KMS-11 (cell line): ENCODE measurements around the gene GBP4.

ENCODE experiments used
- H2AFZ ChIP-seq: fragments of 200-600 bp; sonication (generic); 2 replicates; pipeline ENCODE4 v1.6.1; 2016; ENCODE audit warnings: antibody characterized with exemption, mixed run types, low read depth
- H3K27ac ChIP-seq: fragments of 200-600 bp; sonication (generic); 2 replicates; pipeline ENCODE4 v1.6.1; 2016; ENCODE audit warnings: mild to moderate bottlenecking, mixed run types
- H3K27me3 ChIP-seq: fragments of 200-600 bp; sonication (generic); 2 replicates; pipeline ENCODE4 v1.6.1; 2017; ENCODE audit warnings: mild to moderate bottlenecking, low read depth, mixed run types, moderate library complexity; ENCODE audit not compliant: insufficient read depth
- H3K36me3 ChIP-seq: fragments of 200-600 bp; sonication (generic); 2 replicates; pipeline ENCODE4 v1.6.1; 2017; ENCODE audit warnings: mild to moderate bottlenecking, mixed run types; ENCODE audit not compliant: insufficient read depth
- H3K4me1 ChIP-seq: fragments of 200-600 bp; sonication (generic); 2 replicates; pipeline ENCODE4 v1.6.1; 2016; ENCODE audit warnings: mild to moderate bottlenecking, low read depth, mixed run types; ENCODE audit not compliant: poor library complexity, severe bottlenecking
- H3K4me2 ChIP-seq: fragments of 200-600 bp; sonication (generic); 2 replicates; pipeline ENCODE4 v1.7.0; 2016; ENCODE audit warnings: mild to moderate bottlenecking, mixed run types
- H3K4me3 ChIP-seq: fragments of 200-600 bp; sonication (generic); IDR thresholded peaks from 2 replicates; pipeline ENCODE4 v1.6.1; 2017; ENCODE audit warnings: low read depth, low read length, mixed read lengths; ENCODE audit not compliant: insufficient read depth
- H3K79me2 ChIP-seq: fragments of 200-600 bp; sonication (generic); 2 replicates; pipeline ENCODE4 v1.6.1; 2016; ENCODE audit warnings: low read depth, mixed run types; ENCODE audit not compliant: insufficient read depth
- H3K9ac ChIP-seq: fragments of 200-600 bp; sonication (generic); 2 replicates; pipeline ENCODE4 v1.6.1; 2016; ENCODE audit warnings: mild to moderate bottlenecking, mixed run types
- H4K20me1 ChIP-seq: fragments of 200-600 bp; sonication (generic); 2 replicates; pipeline ENCODE4 v1.6.1; 2016; ENCODE audit warnings: mild to moderate bottlenecking, mixed run types; ENCODE audit not compliant: insufficient read depth
- CTCF ChIP-seq: fragments of 200-600 bp; sonication (generic); conservative IDR thresholded peaks from 2 replicates; pipeline ENCODE4 v1.6.1; 2017; ENCODE audit warnings: low read depth, mild to moderate bottlenecking, antibody characterized with exemption, low read length, moderate library complexity, mixed read lengths

GBP4 gene

GRCh38 chr1:89213347-89213746 is 14.6 kb upstream of the GBP4 start:
- no peaks in the 10 kb centered on the region for H3K27me3 ChIP-seq
- H3K9ac ChIP-seq, result no peak overlapping the region
- H3K27ac ChIP-seq, result no peak overlapping the region
- no peaks in the 10 kb centered on the region for H3K4me1 ChIP-seq
- H4K20me1 ChIP-seq, result no peaks in the 10 kb centered on the region
- no peak overlapping the region for H3K4me2 ChIP-seq
- no peak overlapping the region for H2AFZ ChIP-seq
- no peak overlapping the region for H3K4me3 ChIP-seq
- H3K79me2 ChIP-seq, result no peaks in the 10 kb centered on the region
- H3K36me3 ChIP-seq, result no peaks in the 10 kb centered on the region
- no peak for TF ChIP-seq CTCF

- H3K27ac ChIP-seq, result no peak overlapping the region
- no peaks in the 10 kb centered on the region for H4K20me1 ChIP-seq
- H3K4me3 ChIP-seq, result no peak overlapping the region
- TF ChIP-seq CTCF, result no peak
- no peak overlapping the region for H2AFZ ChIP-seq
- H3K79me2 ChIP-seq, result no peaks in the 10 kb centered on the region
- no peaks in the 10 kb centered on the region for H3K4me1 ChIP-seq
- no peaks in the 10 kb centered on the region for H3K36me3 ChIP-seq
- no peak overlapping the region for H3K9ac ChIP-seq
- no peaks in the 10 kb centered on the region for H3K27me3 ChIP-seq
- no peak overlapping the region for H3K4me2 ChIP-seq
Measured at GRCh38 chr1:89211035-89211634, 12.4 kb upstream of the GBP4 start.

- TF ChIP-seq CTCF, result no peak
- H2AFZ ChIP-seq, result no peak overlapping the region
- H3K4me2 ChIP-seq, result no peak overlapping the region
- H3K36me3 ChIP-seq, result no peaks in the 10 kb centered on the region
- no peak overlapping the region for H3K9ac ChIP-seq
- H4K20me1 ChIP-seq, result no peaks in the 10 kb centered on the region
- H3K27ac ChIP-seq, result no peak overlapping the region
- no peaks in the 10 kb centered on the region for H3K4me1 ChIP-seq
- no peaks in the 10 kb centered on the region for H3K27me3 ChIP-seq
- no peak overlapping the region for H3K4me3 ChIP-seq
- H3K79me2 ChIP-seq, result no peaks in the 10 kb centered on the region
Measured at GRCh38 chr1:89206373-89206772, 7.6 kb upstream of the GBP4 start.

GRCh38 chr1:89203166-89203565 is 4.4 kb upstream of the GBP4 start:
- Histone ChIP-seq H3K4me2 (no peak overlapping the region), H3K36me3 (no peaks in the 10 kb centered on the region), H3K4me1 (peaks cover 17% of the 10 kb centered on the region), H2AFZ (no peak overlapping the region), H4K20me1 (no peaks in the 10 kb centered on the region), H3K79me2 (no peaks in the 10 kb centered on the region), H3K4me3 (no peak overlapping the region), H3K27ac (no peak overlapping the region), H3K9ac (no peak overlapping the region), H3K27me3 (no peaks in the 10 kb centered on the region)
- TF ChIP-seq CTCF, result no peak
